Fibroblast of skin of right biceps (primary cell): ENCODE measurements around the gene RRAS.

Experiments used
- DNase-seq: peaks from one replicate; pipeline ENCODE4 v3.0.0-alpha.2; 2013

Gene RRAS

DNA sequence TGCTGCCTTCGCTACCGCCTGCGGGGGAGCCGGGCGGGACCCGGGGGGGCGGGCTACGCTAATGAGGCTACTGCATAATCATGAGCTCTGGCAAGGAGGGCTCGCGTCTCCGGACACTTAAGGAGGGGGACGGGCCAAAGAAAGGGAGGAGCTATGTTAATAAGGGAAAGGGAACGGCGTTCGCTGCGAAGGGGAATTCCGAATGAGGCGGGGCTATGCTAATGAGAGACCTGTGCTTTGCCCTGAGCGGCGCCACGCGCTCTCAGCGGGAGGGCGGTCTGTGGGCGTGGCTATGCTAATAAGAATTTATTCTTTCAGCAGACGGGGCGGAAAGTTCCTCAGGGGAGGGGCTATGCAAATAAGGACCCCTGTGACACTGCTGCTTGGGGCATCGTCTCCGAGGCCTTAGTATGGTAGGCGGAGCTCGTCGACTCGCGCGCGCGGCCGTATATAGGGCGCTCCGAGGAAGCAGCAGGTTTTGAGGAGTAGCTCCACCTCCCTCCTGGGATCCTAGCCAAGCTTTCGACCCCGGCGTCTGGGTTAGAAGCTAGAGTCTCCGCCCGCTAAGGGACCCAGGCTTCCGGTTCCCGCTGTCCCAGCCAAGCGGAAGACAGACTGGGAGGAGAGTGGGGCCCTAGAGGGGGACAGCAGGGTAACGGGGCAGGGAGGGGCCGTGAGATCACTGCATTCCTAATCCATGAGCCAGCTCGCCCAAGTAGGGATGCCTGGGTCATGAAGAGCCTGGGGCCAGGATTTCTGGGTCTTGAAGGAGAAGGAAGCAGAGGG lies at the start of gene RRAS:
Gene RRAS, minus strand, starts transcription at position 31 of the 786 bp plus-strand sequence. CDS start 45 bp downstream, outside the sequence.
- DNase-seq, result peak; percentile 100

DNA sequence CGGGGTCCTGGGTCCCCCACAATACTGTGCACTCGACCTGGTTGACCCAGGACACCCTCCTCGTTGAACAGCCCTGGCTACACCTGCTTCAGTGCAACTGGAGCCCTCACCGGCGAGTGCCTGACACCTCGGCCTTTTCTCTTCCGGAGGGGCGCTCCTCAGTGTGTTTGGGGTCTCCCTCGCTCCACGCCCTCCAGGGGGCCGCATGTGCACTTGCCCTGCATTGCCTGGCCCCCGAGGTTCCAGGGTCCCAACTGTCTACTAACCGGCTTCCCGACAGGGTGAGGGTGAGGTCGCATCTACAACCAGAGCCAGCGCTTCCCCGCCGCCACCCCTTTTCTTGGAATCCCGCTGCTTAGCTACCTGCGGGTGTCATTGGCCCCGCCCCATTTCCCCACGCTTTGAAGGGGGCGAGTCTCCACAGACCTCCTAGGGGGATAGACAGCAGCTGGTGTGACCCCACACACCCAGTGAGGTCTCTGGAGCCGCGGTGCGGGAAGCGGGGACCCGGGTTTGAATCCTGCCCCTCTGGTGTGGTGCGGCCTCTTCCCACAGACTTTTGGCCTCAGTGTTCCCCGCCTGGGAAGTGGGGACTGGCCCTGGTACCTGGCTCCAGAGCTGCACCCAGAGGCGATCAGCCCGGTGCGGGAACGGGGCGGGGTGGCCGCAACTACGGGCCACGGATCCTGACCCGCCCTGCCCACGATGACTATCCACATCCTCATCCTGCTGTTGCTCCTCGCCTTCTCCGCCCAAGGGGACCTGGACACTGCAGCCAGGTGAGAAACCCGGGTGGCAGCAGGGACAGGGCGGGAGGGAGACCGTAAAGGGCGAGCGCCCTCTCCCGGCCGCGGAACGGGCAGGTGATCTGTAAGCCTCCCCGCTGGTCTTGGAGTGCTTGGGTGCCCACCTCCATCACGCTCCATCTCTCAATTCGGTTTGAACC lies 49.5 kb upstream of the RRAS start, which contains the start of gene ADM5:
Gene ADM5, plus strand, starts transcription at position 462 of the 946 bp plus-strand sequence. Its CDS starts 244 bp downstream, at position 706.
- DNase-seq, result no peak

DNA sequence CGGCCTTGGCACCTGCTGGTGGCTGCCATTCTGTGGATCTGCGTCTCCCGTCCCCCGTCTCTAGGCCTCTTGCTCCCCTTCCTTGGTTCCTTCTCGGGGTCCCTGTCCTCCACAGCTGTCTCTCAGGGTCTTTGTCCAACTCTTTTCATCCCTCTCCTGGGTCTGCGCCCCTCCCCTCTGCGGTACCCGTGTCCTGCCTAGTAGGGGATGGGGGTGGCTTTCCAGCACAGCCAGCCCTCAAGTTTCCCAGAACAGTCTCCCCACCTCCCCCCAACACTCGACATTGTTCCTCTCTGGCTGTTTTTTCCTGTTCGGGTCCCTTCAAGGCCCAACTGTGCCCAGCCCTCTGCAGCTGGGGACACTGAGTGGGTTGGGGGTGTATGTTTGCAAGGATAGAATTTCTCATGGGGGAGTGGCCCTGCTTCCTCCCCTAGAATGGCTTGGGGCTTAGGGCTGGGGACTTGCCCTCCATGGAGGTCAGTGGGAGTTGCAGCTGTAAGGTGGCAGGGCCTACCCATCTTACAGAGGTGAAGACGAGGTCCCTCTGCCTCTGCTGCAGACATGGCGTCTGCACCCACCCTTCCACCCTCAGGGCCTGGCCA lies 48.7 kb upstream of the RRAS start:
- no peak for DNase-seq

DNA sequence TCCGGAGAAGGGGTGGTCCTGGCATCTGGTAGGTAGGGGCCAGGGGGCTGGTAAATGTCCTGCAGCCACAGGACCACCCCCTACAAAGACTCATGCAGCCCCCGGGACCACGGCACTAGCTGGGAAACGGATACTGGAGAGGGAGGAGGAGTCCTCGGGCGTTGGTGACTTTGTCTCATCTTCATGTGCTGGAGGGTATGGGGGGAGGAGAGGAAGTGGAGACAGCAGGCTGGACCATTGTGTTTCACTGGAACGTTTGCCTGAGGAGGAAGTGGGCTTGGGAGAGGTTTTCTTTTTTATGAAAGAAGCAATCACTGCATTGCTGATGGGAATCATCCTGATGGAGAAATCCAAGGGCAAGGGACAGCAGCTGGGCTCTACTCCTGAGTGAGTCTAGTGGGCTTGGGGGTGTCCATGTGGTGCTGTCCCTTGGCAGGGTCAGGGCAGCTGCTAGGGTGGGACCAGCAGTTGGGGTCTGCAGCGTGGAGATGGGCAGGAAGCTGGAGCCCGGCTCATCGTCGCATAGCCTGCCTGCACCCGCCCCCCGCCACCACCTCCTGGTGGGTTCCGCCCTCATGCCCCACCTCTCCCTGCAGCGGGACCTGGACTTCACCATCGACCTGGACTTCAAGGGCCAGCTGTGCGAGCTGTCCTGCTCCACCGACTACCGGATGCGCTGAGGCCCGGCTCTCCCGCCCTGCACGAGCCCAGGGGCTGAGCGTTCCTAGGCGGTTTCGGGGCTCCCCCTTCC lies 47.8 kb upstream of the RRAS start:
- no peak for DNase-seq

DNA sequence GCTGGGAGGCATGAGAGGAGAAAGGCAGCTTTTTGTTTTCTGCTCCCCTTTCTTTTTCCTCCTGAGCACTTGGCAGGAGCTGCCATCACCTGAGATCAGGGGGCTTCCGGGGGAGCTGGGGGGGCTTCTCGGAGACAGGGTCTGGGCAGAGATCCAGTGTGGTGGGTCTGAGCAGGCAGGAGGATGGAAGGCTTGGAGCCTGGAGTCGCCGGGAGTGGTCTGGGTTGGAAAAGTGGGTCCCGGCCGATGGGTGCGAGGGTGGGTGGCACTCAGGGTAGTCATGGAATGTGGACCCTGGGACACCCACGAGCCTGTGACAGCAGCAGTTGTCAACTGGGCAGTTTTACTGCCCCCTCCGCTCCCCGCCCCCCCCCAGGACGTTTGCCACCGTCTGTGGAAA lies 47.2 kb upstream of the RRAS start:
- DNase-seq, result no peak

DNA sequence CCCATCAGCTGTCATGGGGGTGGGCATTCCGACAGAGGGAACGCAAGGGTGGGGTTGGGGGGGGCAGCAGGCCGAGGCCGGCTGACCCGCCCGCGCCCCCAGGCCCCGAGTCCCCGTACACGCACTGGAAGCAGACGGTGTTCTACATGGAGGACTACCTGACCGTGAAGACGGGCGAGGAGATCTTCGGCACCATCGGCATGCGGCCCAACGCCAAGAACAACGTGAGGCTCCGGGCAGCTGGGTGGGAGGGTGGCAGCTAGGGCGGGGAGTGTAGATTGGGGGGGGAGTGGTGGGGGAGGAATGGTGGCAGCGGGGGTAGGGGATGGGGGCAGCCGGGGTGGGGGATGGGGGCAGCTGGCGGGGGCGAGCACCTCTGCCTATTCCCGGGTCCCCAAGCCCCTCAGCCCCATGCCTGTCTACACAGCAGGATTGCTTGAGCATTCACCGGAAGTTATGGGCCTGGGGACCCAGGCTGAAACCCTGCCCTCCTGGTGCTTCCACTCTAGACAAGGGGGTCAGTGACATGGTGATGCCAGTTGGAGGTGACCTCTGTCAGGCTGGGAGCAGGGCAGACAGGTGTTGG lies 46.7 kb upstream of the RRAS start:
- DNase-seq, result no peak

DNA sequence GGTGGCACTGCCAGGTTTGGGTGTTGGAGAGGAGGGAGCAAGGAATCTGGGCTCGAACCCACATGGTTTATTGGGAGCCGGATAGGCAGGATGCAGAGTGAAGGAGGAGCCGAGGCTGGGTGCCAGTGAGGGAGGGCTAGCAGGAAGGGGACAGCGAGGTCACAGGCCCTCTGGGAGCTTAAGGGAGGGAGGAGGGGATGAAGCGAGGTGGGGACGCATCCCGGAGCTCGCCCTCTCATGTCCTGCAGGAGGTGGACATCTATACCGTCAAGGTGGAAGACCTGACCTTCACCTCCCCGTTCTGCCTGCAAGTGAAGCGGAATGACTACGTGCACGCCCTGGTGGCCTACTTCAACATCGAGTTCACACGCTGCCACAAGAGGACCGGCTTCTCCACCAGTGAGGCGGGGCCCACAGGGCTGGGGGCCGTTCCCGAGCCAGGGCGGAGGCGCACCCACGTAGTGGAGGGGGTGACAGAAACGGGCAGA lies 45.9 kb upstream of the RRAS start:
- no peak for DNase-seq

DNA sequence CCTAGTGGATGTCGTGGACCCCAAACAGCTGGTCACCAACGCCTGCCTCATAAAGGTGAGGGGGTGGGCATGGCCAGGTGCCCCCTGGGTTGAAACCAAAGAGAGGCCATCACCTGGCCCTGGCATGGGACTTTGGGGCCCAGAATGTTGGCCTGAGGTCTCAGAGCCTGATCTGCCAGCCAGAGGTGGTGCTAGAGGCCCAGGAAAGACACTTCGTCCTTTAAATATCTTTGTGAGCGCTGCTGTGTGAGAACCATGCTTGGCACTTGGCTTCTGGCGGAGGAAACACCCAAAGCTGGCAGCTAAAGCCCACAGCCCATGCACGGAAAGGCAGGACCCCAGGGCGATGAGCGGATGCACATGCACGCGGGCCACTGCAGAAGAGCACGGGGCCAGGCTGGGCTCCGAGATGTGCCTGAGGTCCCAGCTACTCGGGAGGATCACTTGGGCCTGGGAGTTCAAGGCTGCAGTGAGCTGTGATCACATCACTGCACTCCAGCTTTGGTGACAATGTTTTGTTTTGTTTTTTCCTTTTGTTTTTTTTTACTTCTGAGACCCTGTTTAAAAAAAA lies 45.1 kb upstream of the RRAS start:
- DNase-seq, result no peak

DNA sequence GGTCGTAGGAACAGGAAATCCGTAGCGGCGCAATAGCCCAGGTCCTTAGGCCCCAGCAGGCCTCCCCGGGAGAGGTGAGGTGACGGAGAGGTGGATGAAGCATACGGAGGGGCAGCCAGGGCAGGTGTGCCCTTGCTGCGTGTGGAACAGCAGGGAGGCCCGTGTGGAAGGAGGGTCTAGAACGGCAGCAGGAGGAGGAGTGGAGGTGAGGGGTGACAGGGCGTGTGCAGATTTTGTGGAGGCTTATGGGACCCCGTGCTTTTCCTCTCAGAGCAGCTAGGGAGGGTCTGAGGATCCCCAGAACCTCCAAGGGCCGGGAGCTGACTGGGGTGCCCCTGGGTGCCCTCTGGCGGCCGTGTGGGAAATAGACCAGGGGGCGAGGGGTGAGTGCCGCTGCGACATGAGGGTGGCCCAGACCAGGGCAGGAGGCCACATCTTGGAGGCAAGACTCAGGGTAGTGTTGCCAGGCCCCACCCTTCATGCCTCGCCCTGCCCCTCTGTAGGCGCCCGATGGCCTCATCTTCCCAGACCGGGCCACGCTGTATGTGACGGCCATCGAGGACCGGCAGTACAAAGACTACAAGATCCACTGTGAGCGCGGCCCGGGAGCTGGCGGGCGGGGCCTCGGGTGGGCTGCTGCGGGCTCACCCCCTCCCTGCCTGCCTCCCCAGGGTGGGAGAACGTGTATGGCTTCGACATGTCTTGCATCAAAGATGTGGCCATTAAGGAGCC lies 44.5 kb upstream of the RRAS start:
- no peak for DNase-seq

DNA sequence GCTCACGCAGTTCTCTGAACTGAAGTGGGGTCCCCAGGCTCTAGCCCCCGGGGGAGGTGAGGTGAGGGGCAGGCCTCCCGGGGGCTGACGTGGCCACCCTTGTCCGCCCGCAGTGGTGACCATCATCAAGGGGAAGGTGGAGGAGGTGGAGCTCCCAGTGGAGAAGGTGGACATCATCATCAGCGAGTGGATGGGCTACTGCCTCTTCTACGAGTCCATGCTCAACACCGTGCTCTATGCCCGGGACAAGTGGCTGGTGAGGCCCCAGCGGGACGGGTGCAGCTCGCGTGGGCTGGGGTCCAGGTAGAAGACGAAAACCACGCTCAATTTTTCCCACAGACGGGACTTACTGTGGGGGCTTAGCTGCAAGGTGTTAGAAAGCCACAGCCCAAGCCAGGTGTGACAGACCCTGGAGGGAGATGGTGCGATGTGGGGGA lies 43.9 kb upstream of the RRAS start:
- no peak for DNase-seq

DNA sequence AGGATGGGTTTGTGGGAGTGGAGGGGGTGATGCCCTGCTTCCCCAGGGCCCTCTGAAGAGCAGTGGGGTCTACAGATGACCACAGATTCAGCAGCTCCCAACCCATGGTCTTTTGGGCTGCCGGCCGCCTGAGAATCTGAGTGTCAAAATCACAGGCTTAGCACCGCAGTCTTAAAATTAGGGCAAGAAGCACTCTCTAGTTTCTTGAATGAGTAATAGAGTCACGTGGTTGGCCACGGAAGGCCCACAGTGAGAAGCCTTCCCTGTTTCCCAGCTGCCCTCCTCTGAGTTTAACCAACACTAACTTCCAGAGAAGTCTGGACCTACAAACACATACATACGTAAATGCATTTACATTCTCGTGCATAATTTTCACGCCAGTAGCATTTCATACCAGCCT lies 42.3 kb upstream of the RRAS start:
- no peak for DNase-seq

DNA sequence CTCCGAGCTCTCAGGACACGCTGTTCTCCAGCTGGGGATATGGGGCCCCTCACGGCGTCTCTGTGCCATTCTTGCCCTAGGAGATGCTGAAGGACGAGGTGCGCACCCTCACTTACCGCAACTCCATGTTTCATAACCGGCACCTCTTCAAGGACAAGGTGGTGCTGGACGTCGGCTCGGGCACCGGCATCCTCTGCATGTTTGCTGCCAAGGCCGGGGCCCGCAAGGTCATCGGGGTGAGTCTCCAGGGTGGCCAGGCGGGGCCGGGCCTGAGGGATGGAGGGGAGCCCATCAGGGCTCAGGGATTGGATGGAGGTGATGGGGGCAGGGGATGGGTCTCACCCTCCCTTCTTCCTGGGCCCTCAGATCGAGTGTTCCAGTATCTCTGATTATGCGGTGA lies 41.9 kb upstream of the RRAS start:
- no peak for DNase-seq

DNA sequence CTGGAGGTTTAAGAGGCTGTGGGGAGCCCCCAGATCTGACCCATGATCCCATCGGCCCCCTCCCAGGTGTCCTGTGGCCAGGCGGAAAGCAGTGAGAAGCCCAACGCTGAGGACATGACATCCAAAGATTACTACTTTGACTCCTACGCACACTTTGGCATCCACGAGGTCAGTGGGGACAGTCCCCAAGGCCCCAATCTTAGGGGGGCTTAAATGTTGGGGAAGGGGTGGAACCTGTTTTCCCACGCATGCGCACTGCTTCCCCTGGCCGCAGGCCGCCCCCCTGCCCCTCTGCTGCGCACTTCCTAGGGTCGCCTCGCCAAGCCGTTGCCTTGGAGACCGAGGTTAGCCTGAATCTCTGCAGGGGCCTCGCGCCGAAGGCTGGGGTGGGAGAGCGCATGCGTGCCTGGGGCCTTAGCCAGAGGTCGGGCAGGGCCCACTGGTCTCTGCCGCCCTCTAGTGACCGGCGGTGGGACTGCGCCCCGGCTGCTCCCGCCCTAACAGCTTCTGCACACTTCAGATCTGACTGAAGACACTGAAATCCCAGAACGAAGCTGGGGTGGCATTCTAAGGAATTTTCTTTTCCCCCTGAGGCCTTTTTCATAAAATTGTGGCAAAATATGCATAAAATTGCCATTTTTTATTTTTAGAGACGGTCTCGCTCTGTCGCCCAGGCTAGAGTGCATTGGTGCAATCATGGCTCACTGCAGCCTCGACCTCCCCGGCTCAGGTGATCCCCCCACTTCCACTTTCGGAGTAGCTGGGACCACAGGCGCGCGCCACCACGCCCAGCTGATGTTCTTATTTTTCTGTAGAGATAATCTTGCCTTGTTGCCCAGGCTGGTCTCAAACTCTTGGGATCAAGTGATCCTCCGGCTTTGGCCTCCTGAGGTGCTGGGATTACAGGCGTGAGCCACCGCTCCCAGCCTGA lies 40.7 kb upstream of the RRAS start:
- DNase-seq, result peak; percentile 76

DNA sequence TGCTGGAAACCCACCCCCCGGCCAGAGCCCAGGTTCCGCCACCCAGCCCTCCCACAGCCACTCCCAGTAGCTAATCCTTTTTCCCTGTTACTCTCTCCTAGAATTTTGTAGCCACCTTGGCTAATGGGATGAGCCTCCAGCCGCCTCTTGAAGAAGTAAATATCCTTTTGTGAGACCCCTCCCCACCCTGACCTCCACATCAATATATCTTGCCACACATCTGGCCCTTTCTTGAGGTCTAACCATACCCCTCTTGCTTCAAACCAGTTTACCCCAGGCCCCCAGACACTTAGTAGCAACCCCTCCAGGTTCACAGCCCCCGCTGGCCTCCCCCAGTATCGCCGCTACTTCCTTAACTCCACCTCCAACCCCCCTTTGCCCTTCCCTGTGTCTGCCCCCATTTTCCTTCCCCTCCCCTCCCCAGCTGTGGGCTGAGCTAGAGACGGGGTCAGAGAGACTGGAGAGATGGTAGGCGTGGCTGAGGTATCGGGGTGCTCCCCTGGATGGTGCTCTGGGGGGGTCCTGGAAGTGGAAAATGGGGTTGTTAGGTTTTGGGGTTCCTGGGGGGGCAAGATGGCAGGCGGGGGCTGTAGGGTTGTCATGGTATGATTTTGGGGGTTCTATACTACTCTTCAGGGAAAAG lies 39.9 kb upstream of the RRAS start:
- no peak for DNase-seq

DNA sequence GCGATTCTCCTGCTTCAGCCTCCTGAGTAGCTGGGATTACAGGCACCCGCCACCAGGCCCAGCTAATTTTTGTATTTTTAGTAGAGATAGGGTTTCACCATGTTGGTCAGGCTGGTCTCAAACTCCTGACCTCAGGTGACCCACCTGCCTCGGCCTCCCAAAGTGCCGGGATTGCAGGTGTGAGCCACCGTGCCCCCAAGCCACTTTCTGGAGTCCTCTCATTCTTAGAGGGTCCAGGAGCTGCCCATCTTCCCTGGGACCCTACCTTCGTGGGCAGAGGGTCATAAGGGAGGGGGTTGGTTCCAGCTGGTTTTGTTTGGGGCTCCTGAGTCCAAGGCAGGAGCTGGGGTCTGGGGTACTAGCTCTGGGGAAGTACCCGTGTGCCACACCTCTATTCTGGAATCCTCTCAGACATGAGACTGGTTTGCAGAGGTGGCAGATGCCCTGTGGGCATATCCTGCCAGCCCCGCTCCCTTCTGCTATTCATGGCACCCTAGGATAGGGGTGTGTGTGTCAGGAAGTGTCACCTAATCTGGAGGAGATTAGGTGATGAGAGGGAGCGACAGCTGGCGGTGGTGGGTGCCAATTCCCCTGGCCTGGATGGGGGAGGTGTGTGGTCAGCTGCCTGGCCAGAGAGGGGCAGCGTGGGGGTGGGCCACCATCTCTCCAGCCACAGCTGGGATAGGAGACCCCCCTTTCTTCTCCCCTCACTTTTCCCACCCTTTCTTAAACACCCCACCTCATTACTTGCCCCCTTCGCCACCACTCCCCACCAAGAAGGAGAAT lies 39.2 kb upstream of the RRAS start:
- no peak for DNase-seq

DNA sequence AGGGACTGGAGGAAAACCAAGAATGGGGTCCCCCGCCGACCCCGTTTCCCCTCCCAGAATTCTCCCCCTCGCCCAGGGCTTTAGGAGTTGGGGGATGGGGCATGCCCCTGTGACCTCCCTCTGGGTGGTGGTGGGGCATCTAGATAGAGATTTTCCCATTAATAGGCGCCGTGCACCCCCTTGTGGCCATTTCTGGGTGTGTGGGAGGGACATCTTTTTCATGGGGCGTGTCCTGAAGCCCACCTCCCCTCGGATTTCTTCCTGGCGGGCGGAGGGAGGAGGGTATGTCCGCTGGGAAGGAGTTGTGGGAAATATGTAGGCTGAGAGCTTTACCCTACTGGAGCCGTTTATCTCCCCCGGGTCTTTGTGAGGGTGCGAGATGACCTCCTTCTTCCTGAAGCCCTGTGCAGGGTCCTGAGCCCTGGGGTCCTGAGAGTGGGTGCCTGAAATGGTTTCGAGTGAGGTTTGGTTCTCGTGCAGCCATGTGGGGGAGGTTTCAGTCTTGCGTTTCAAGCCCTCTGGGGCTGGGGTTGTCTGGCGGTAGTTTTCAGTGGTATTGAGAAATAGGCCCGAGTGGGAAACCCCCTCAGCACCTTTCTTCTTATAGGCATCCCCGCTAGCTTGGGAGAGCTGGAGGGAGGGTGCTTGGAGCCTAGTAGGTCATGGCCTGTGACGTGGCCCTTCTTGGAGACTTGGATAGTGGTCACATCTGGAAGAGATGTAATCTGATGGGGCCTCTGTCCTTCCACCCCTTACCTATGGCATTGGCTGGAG lies 38.1 kb upstream of the RRAS start:
- DNase-seq, result peak; percentile 74

DNA sequence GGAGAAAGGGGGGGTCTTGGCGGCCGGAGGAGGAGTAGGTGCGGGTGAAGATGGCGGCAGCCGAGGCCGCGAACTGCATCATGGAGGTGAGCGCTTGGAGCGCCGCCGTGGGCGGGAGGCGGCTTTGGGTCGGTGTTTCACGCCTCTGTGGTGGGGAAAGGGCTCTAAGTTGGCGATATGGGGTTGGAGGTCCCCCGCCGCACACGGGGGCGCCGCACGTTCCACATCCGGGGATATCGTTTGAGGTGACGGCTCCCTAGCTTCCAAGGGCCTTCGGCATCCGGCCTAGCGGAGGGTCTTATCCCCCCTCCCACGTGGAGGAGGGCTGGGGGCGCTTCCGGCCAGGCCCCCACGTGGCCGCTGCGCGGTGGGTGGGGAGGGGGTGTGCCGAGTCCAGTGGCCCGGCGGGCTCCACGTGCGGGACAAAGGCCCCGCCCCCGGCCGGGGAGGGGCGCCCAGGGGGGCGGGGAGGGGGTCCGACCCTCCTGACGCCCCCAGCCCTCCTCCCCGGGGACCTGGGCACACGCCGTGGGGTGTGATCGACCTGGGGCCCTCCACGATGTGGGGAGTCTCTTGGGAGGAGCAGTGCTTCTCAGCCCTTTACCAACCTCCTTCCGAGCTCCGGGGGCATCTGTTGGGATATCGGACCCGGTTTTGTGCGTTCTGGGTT lies 37.4 kb upstream of the RRAS start, which contains the start of gene PRMT1:
Gene PRMT1, plus strand, starts transcription at position 41 of the 670 bp plus-strand sequence. Its CDS starts 10 bp downstream, at position 51.
- DNase-seq, result peak; percentile 40
